MM.1S (cell line): ENCODE results near the gene NXPH2.
"Not testable (repeated sequence)": the region's sequence is repeated elsewhere in the genome, so short reads cannot be mapped to it uniquely, and the experiment has no call there.

Source experiments
- EZH2 ChIP-seq: fragments of 300-600 bp; sonication (generic); optimal IDR thresholded peaks from 2 replicates; pipeline ENCODE3; 2017; ENCODE audit warnings: low read depth, mild to moderate bottlenecking, antibody characterized with exemption, low read length, mixed read lengths
- EZH2phosphoT487 ChIP-seq: fragments of 300-600 bp; sonication (generic); IDR thresholded peaks from 2 replicates; pipeline ENCODE4 v1.6.1; 2018; ENCODE audit warnings: antibody characterized with exemption, low read length
- TF ChIP-seq, protein P1 (sequence below): fragments of 300-600 bp; sonication (generic); IDR thresholded peaks from 2 replicates; pipeline ENCODE4 v1.5.1; 2016; ENCODE audit warnings: antibody characterized with exemption, low read length, mixed read lengths

DNA sequence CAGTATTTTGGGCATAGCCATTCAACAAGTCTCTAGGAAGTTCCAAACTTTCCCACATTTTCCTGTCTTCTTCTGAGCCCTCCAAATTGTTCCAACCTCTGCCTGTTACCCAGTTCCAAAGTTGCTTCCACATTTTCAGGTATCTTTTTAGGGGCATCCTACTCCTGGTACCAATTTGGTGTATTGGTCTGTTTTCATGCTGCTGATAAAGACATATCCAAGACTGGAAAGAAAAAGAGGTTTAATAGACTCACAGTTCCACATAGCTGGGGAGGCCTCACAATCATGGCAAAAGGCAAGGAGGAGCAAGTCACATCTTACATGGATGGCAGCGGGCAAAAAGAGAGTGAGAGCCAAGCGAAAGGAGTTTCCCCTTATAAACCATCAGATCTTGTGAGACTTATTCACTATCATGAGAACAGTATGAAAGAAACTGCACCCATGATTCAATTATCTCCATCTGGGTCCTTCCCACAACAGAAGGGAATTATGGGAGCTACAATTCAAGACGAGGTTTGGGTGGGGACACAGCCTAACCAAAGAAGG, 43.1 kb downstream of the NXPH2 start:
- TF ChIP-seq, protein P1, sequence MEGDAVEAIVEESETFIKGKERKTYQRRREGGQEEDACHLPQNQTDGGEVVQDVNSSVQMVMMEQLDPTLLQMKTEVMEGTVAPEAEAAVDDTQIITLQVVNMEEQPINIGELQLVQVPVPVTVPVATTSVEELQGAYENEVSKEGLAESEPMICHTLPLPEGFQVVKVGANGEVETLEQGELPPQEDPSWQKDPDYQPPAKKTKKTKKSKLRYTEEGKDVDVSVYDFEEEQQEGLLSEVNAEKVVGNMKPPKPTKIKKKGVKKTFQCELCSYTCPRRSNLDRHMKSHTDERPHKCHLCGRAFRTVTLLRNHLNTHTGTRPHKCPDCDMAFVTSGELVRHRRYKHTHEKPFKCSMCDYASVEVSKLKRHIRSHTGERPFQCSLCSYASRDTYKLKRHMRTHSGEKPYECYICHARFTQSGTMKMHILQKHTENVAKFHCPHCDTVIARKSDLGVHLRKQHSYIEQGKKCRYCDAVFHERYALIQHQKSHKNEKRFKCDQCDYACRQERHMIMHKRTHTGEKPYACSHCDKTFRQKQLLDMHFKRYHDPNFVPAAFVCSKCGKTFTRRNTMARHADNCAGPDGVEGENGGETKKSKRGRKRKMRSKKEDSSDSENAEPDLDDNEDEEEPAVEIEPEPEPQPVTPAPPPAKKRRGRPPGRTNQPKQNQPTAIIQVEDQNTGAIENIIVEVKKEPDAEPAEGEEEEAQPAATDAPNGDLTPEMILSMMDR, result not testable (repeated sequence)
- TF ChIP-seq EZH2, EZH2phosphoT487: not testable (repeated sequence)
